ENCODE results near the gene TAOK3.

GRCh38 chr12:118237908-118238307, 134.8 kb downstream of the TAOK3 start:
- no peak for TF ChIP-seq CTCF (IDR thresholded peaks at IDR 0.05)
- no peak for TF ChIP-seq EZH2 (IDR thresholded peaks at IDR 0.05)
